Measurements from ENCODE around the gene MTERF2. TPM values are rescaled to one million over a fixed set of nuclear protein-coding genes. Genes with fewer than 3 reads are reported as not detected.

Gene MTERF2
- total RNA-seq, 1 experiment from 2014 or later, result 5.0 TPM

DNA sequence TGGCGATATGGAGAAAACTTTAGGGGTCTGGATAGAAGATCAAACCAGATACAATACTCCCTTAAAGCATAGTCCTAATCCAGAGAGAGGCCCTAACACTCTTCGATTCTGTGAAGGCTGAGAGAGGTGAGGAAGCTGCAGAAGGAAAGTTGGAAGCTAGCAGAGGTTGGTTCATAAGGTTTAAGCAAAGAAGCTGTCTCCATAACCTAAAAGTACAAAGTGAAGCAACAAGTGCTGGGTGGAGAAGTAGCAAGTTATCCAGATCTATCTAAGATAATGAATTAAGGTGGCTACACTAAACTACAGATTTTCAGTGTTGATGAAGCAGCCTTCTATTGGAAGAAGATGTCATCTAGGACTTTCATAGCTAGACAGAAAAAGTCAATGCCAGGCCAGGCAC lies 24.6 kb upstream of the MTERF2 start:
- Histone ChIP-seq H3K9me3 (ENCODE audit: control insufficient read depth, low read depth, low read length) (no peaks in the 10 kb centered on the region), H2BK12ac (ENCODE audit: insufficient read length, low read depth, low read length) (no peak overlapping the region), H2BK15ac (ENCODE audit: low read depth, low read length) (no peak overlapping the region), H3K9ac (ENCODE audit: extremely low read depth, insufficient read length, low read length) (no peak overlapping the region), H3K4me1 (ENCODE audit: insufficient read depth, low read length) (no peaks in the 10 kb centered on the region), H2AFZ (ENCODE audit: low read length) (no peak overlapping the region), H4K20me1 (ENCODE audit: control insufficient read depth, insufficient read depth, insufficient read length) (no peaks in the 10 kb centered on the region), H3K4me2 (ENCODE audit: insufficient read depth, insufficient read length, low read length) (no peak overlapping the region), H3K4ac (ENCODE audit: low read depth, low read length) (no peak overlapping the region), H2BK20ac (ENCODE audit: low read depth, low read length, poor library complexity, severe bottlenecking) (no peak overlapping the region), H2BK120ac (ENCODE audit: low read depth, low read length, poor library complexity, severe bottlenecking) (no peak overlapping the region), H4K91ac (ENCODE audit: insufficient read length, low read depth, low read length) (no peak overlapping the region), H3K23ac (ENCODE audit: insufficient read length, low read depth, low read length) (no peak overlapping the region), H3K23me2 (ENCODE audit: insufficient read length, low read depth, low read length, poor library complexity, severe bottlenecking) (no peaks in the 10 kb centered on the region), H3T11ph (ENCODE audit: low read length) (no peak overlapping the region), H4K8ac (replicated peaks; ENCODE audit: insufficient read length, low read depth, low read length) (no peak overlapping the region), H4K5ac (ENCODE audit: insufficient read length, low read depth, low read length) (no peak overlapping the region), H3K14ac (ENCODE audit: insufficient read depth, low read length) (no peak overlapping the region), H3K79me1 (ENCODE audit: insufficient read depth, low read depth, low read length, poor library complexity, severe bottlenecking) (no peaks in the 10 kb centered on the region), H2AK5ac (ENCODE audit: insufficient read length, low read length) (no peak overlapping the region), H3K27ac (ENCODE audit: insufficient read length, low read depth, low read length) (no peak overlapping the region), H3K56ac (ENCODE audit: insufficient read length, low read depth, low read length) (no peak overlapping the region), H3K27me3 (ENCODE audit: insufficient read depth, low read length) (no peaks in the 10 kb centered on the region), H3K18ac (ENCODE audit: insufficient read length, low read depth, low read length) (no peak overlapping the region), H3K79me2 (ENCODE audit: insufficient read depth, low read length) (no peaks in the 10 kb centered on the region), H2BK5ac (ENCODE audit: insufficient read length, low read length) (no peak overlapping the region)
- no peak overlapping the region for H3K27ac Mint-ChIP-seq
- H3K4me1 Mint-ChIP-seq, result no peaks in the 10 kb centered on the region
- DNase-seq, result no peak
- H3K9me3 Mint-ChIP-seq, result no peaks in the 10 kb centered on the region
- peaks cover 0 to 5% (median 3%) of the 10 kb centered on the region in 3 experiments; a peak in 4 of 7 replicates for H3K36me3 Mint-ChIP-seq (ENCODE audit: insufficient read depth in 1 of 3, low read depth in 3 of 3)
- WGBS (ENCODE audit: extremely low coverage, insufficient read length, low lambda C conversion rate), result no CpG with 5 or more reads among the region's 2 CpGs
- H3K27me3 Mint-ChIP-seq (ENCODE audit: low read depth), result no peaks in the 10 kb centered on the region
- TF ChIP-seq, protein P1, sequence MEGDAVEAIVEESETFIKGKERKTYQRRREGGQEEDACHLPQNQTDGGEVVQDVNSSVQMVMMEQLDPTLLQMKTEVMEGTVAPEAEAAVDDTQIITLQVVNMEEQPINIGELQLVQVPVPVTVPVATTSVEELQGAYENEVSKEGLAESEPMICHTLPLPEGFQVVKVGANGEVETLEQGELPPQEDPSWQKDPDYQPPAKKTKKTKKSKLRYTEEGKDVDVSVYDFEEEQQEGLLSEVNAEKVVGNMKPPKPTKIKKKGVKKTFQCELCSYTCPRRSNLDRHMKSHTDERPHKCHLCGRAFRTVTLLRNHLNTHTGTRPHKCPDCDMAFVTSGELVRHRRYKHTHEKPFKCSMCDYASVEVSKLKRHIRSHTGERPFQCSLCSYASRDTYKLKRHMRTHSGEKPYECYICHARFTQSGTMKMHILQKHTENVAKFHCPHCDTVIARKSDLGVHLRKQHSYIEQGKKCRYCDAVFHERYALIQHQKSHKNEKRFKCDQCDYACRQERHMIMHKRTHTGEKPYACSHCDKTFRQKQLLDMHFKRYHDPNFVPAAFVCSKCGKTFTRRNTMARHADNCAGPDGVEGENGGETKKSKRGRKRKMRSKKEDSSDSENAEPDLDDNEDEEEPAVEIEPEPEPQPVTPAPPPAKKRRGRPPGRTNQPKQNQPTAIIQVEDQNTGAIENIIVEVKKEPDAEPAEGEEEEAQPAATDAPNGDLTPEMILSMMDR (conservative IDR thresholded peaks at IDR 0.05), result no peak
- no peak overlapping the region for H3K4me3 Mint-ChIP-seq

Measured in H9 (cell line).